GM12878 (cell line): ENCODE data around the gene MYO7B.

Source experiments
- CTCF ChIP-seq, 3 experiments: IDR thresholded peaks in 2 of 3; conservative IDR thresholded peaks in 1 of 3; 2 replicates each; pipeline ENCODE4 v1.5.1; 2011; ENCODE audit warnings: low read depth in 3 of 3, low read length in 3 of 3, mild to moderate bottlenecking in 3 of 3, control low read depth in 2 of 3, moderate library complexity in 2 of 3, inconsistent platforms in 1 of 3, mixed read lengths in 1 of 3; ENCODE audit not compliant: control insufficient read depth in 2 of 3, insufficient read depth in 1 of 3; ENCODE audit errors: extremely low read depth in 1 of 3
- TBL1XR1 ChIP-seq: IDR thresholded peaks from 2 replicates; pipeline ENCODE4 v1.6.1; 2012; ENCODE audit warnings: low read depth, low read length, improper control_type of control experiment
- YY1 ChIP-seq: IDR thresholded peaks from 2 replicates; pipeline ENCODE4 v1.6.1; 2011; ENCODE audit warnings: low read depth, mild to moderate bottlenecking, low read length

GRCh38 chr2:127596311-127597045, 61.0 kb downstream of the MYO7B start:
- TF ChIP-seq CTCF (IDR thresholded peaks at IDR 0.05 in 2 of 3, conservative IDR thresholded peaks at IDR 0.05 in 1 of 3; ENCODE audit: control insufficient read depth in 2 of 3, extremely low read depth in 1 of 3, insufficient read depth in 1 of 3, low read depth in 3 of 3, low read length in 3 of 3) (no peak), YY1 (no peak), TBL1XR1 (no peak)
